ENCODE measurements around the gene PTPRD.

PTPRD gene

GRCh38 chr9:10045598-10045997 is 567.2 kb downstream of the PTPRD start:
- peak; percentile 50 for DNase-seq

- no peak for DNase-seq
Observed at GRCh38 chr9:10041726-10042229, 571.0 kb downstream of the PTPRD start.

- no peak for DNase-seq
Observed at GRCh38 chr9:10036095-10036494, 576.7 kb downstream of the PTPRD start.

GRCh38 chr9:10032166-10032565 is 580.6 kb downstream of the PTPRD start:
- DNase-seq = no peak

GRCh38 chr9:10026443-10026984 is 586.3 kb downstream of the PTPRD start:
- DNase-seq = no peak

GRCh38 chr9:10015755-10016154 is 597.0 kb downstream of the PTPRD start:
- DNase-seq = no peak

- no peak for DNase-seq
Observed at GRCh38 chr9:10014889-10015288, 597.9 kb downstream of the PTPRD start.

- DNase-seq = no peak
Observed at GRCh38 chr9:10009401-10009800, 603.4 kb downstream of the PTPRD start.

- no peak for DNase-seq
Observed at GRCh38 chr9:10008101-10008799, 604.6 kb downstream of the PTPRD start.

GRCh38 chr9:10007356-10007755 is 605.4 kb downstream of the PTPRD start:
- peak; percentile 32 for DNase-seq

- DNase-seq = no peak
Observed at GRCh38 chr9:10005206-10005605, 607.6 kb downstream of the PTPRD start.

- DNase-seq = no peak
Observed at GRCh38 chr9:10003047-10003446, 609.8 kb downstream of the PTPRD start.

- DNase-seq = no peak
Observed at GRCh38 chr9:10000669-10001068, 612.1 kb downstream of the PTPRD start.

- no peak for DNase-seq
Observed at GRCh38 chr9:9998491-9999287, 614.1 kb downstream of the PTPRD start.

- DNase-seq = no peak
Observed at GRCh38 chr9:9997585-9997984, 615.2 kb downstream of the PTPRD start.

GRCh38 chr9:9996259-9996658 is 616.5 kb downstream of the PTPRD start:
- DNase-seq = no peak

- DNase-seq = no peak
Observed at GRCh38 chr9:9992936-9993335, 619.9 kb downstream of the PTPRD start.

GRCh38 chr9:9973062-9973461 is 639.7 kb downstream of the PTPRD start:
- DNase-seq = no peak

- DNase-seq = no peak
Observed at GRCh38 chr9:9970514-9970913, 642.3 kb downstream of the PTPRD start.

GRCh38 chr9:9963841-9964240 is 649.0 kb downstream of the PTPRD start:
- no peak for DNase-seq

- DNase-seq = no peak
Observed at GRCh38 chr9:9961934-9962333, 650.9 kb downstream of the PTPRD start.

- no peak for DNase-seq
Observed at GRCh38 chr9:9961487-9961886, 651.3 kb downstream of the PTPRD start.

- no peak for DNase-seq
Observed at GRCh38 chr9:9951556-9952160, 661.1 kb downstream of the PTPRD start.

GRCh38 chr9:9950813-9951212 is 662.0 kb downstream of the PTPRD start:
- DNase-seq = no peak
